ENCODE data around the gene RUVBL1. TPM values are rescaled to one million over a fixed set of nuclear protein-coding genes. Genes with fewer than 3 reads are reported as not detected.
A peak's percentile ranks its signal among the peaks of the same experiment; 100 is the strongest.

The RUVBL1 gene
- total and polyA plus RNA-seq, 2 donors: 24.2 to 28.5 TPM

- H3K27ac ChIP-seq (ENCODE audit: low read depth): no peak overlapping the region
- 42% methylated on average over 21 of the region's 29 CpGs for WGBS
- H3K4me3 ChIP-seq (ENCODE audit: low read depth, low read length): peak overlapping the region; percentile 98
- no peaks in the 10 kb centered on the region for H3K36me3 ChIP-seq (ENCODE audit: insufficient read depth)
- no peak for DNase-seq (ENCODE audit: extremely low spot score)
- no peaks in the 10 kb centered on the region for H3K4me1 ChIP-seq (ENCODE audit: insufficient read depth)
Observed at GRCh38 chr3:128152419-128153155, 29.0 kb upstream of the RUVBL1 start.

GRCh38 chr3:128151758-128152274, 28.2 kb upstream of the RUVBL1 start:
- H3K27ac ChIP-seq (ENCODE audit: low read depth): no peak overlapping the region
- DNase-seq (ENCODE audit: extremely low spot score): no peak
- WGBS: 88% methylated on average over 5 of the region's 5 CpGs
- H3K36me3 ChIP-seq (ENCODE audit: insufficient read depth): no peaks in the 10 kb centered on the region
- no peak overlapping the region for H3K4me3 ChIP-seq (ENCODE audit: low read depth, low read length)
- no peaks in the 10 kb centered on the region for H3K4me1 ChIP-seq (ENCODE audit: insufficient read depth)

DNA sequence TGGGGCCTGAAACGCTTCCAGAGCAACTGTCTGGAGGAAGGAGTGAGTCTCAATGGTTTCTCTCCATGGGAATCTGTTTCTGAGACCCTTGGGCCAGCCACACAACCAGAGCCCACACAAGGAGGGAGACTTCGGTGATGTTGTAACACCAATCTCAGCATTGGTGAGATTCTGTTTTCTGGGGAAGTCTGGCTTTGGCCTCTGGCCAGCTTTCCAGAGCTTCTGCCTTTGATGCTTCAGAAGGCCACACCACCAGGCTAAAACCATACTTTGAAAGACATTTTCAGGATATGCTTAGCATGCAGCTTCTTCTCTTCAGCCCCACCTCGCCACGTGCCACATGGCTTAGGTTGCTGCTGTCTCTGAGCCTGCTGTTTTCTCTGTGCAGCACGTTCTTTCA, 26.0 kb upstream of the RUVBL1 start:
- Histone ChIP-seq H3K4me1 (ENCODE audit: insufficient read depth) (no peaks in the 10 kb centered on the region), H3K36me3 (ENCODE audit: insufficient read depth) (no peaks in the 10 kb centered on the region), H3K27ac (ENCODE audit: low read depth) (no peak overlapping the region), H3K4me3 (ENCODE audit: low read depth, low read length) (no peak overlapping the region)
- 68% methylated on average over 5 of the region's 5 CpGs for WGBS
- no peak for DNase-seq (ENCODE audit: extremely low spot score)

GRCh38 chr3:128146201-128146600, 22.6 kb upstream of the RUVBL1 start:
- 97% methylated on average over 14 of the region's 14 CpGs for WGBS
- H3K36me3 ChIP-seq (ENCODE audit: insufficient read depth): no peaks in the 10 kb centered on the region
- no peak overlapping the region for H3K4me3 ChIP-seq (ENCODE audit: low read depth, low read length)
- no peak for DNase-seq (ENCODE audit: extremely low spot score)
- H3K4me1 ChIP-seq (ENCODE audit: insufficient read depth): no peaks in the 10 kb centered on the region
- no peak overlapping the region for H3K27ac ChIP-seq (ENCODE audit: low read depth)

- Histone ChIP-seq H3K4me3 (ENCODE audit: low read depth, low read length) (no peak overlapping the region), H3K36me3 (ENCODE audit: insufficient read depth) (no peaks in the 10 kb centered on the region), H3K27ac (ENCODE audit: low read depth) (no peak overlapping the region), H3K4me1 (ENCODE audit: insufficient read depth) (no peaks in the 10 kb centered on the region)
- DNase-seq (ENCODE audit: extremely low spot score): no peak
- 66% methylated on average over 6 of the region's 6 CpGs for WGBS
Observed at GRCh38 chr3:128145279-128145678, 21.7 kb upstream of the RUVBL1 start.

DNA sequence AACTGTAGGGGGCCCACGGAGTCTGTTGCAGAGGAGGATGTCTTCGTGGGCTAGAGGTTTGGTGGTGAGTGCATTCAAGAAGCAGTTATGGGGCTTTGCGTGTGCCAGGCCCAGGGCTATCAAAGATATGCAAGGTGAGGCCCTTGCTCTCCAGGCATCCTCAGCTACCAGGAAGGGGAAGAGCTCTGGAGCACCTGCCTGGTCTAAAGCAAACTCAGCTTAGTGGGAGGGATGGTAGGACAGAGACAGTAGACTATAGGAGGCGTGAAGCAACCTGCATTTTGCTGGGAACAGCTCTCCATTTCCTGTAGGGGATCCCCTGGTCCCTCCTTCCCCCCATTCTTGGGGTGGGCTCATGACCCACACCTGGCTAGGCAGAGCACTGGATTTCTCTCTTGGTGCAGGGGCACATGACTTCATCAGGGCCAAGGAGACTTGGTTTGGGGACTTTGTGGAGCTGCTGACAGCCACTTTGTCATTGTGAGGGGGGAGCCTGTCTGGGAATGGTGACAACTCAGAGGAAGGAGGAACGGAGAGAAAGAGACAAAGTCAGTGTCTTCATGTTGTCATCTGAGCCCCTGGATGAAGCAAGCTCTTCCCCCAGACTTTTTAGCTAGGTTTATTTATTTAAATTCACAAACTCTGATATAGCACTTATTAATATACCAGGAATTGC, 21.0 kb upstream of the RUVBL1 start:
- no peak overlapping the region for H3K4me3 ChIP-seq (ENCODE audit: low read depth, low read length)
- WGBS: 62% methylated on average over 5 of the region's 5 CpGs
- no peak for DNase-seq (ENCODE audit: extremely low spot score)
- no peak overlapping the region for H3K27ac ChIP-seq (ENCODE audit: low read depth)
- H3K4me1 ChIP-seq (ENCODE audit: insufficient read depth): no peaks in the 10 kb centered on the region
- no peaks in the 10 kb centered on the region for H3K36me3 ChIP-seq (ENCODE audit: insufficient read depth)

DNA sequence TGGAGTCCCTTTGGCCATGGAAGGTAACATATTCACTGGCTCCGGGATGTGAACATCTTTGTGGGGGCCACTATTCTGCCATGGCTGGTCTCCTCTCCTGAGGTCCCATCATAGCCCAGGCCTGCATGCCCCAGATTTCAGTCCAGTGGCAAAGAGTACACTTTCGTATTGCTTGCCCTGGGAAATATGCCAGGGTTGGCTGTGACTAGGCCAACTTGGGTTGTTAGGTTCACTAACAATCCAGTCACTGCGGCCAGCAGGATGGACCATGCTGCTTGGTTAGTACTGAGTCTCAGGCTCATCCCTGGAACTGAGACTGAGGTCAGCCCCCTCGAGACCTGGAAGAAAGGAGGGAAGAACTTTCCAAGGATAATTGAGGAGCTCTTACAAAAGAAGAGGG, 19.9 kb upstream of the RUVBL1 start:
- Histone ChIP-seq H3K36me3 (ENCODE audit: insufficient read depth) (no peaks in the 10 kb centered on the region), H3K4me1 (ENCODE audit: insufficient read depth) (no peaks in the 10 kb centered on the region), H3K27ac (ENCODE audit: low read depth) (no peak overlapping the region), H3K4me3 (ENCODE audit: low read depth, low read length) (no peak overlapping the region)
- 86% methylated on average over 4 of the region's 4 CpGs for WGBS
- DNase-seq (ENCODE audit: extremely low spot score): no peak

DNA sequence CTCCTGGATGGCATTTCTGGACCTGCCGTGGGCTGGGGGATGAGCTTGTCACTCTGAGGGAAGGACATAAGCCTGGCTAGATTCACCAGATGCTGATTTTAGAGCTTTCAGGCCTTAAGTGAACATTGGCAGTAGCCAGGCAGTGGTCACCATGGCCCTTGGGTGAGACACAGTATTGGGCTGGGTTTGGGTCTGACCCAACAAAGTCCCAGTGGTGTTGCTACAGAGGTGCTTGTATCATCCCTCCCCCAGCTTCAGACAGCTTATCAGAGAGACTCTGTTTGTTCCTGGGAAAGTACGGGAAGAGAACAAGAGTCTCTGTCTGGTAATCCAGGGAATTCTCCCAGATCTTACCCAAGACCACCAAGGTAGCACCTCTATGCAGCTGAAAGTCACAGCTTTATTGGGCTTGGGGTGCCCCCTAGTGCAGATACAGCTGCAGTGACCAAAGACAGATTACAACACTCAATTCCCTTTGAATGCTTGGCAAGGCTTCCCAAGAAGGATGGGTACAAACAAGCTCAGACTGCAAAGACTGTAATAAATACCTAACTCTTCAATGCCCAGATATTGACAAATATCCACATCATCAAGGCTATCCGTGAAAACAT, 9.8 kb upstream of the RUVBL1 start:
- no peaks in the 10 kb centered on the region for H3K4me1 ChIP-seq (ENCODE audit: insufficient read depth)
- no peak overlapping the region for H3K4me3 ChIP-seq (ENCODE audit: low read depth, low read length)
- H3K27ac ChIP-seq (ENCODE audit: low read depth): no peak overlapping the region
- DNase-seq (ENCODE audit: extremely low spot score): no peak
- 55% methylated on average over 3 of the region's 3 CpGs for WGBS
- H3K36me3 ChIP-seq (ENCODE audit: insufficient read depth): no peaks in the 10 kb centered on the region

DNA sequence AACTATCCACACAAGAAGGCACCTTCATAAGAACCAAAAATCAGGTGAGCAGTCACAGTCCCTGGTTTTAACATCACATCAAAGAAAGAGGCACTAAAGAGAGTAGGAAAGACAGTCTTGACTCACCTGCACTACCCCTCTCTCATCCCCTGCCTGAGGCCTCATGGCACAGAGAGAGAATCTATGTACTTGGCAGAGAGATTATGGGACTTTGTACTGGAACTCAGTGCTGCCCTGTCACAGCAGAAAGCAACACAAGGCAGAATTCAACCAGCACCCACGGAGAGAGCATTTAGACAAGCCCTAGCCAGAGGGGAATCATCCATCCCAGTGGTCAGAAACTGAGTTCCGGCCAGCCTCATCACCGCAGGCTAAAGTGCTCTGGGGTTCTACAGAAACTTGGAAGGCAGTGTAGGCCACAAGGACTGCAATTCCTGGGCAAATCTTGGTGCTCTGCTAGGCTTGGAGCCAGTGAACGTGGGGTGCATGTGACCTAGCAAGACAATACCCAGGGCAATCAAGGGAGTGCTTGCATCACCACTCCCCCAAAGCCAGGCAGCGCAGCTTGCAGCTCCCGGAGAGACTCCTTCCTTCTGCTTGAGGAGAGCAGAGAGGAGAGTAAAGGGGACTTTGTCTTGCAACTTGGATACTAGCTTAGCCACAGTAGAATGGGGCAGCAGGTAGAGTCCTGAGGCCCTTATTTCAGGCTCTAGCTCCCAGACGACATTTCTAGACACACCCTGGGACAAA, 8.5 kb upstream of the RUVBL1 start:
- Histone ChIP-seq H3K4me3 (ENCODE audit: low read depth, low read length) (no peak overlapping the region), H3K36me3 (ENCODE audit: insufficient read depth) (no peaks in the 10 kb centered on the region), H3K27ac (ENCODE audit: low read depth) (no peak overlapping the region), H3K4me1 (ENCODE audit: insufficient read depth) (no peaks in the 10 kb centered on the region)
- DNase-seq (ENCODE audit: extremely low spot score): no peak
- 81% methylated on average over 7 of the region's 7 CpGs for WGBS

DNA sequence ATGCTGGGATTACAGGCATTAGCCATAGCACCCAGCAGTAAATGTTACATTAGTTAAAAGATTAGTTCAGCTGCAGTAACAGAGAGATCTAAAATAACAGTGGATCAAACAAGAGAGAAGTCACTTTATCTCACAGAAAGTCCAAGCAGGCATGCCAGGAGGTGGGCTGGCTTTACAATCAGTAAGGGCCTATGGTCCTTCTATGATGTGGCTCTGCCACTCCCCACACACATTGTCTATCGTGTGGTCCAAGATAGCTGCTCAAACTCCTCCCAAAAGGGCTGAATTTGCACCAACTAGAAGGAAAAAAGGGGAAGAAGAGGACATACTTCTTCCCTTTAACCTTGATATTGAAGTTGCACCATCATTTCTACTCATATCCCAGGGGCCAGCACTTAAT, 4.6 kb upstream of the RUVBL1 start:
- DNase-seq (ENCODE audit: extremely low spot score): no peak
- no peak overlapping the region for H3K4me3 ChIP-seq (ENCODE audit: low read depth, low read length)
- no peaks in the 10 kb centered on the region for H3K4me1 ChIP-seq (ENCODE audit: insufficient read depth)
- no peak overlapping the region for H3K27ac ChIP-seq (ENCODE audit: low read depth)
- WGBS: 40% methylated on average over 1 of the region's 1 CpG
- H3K36me3 ChIP-seq (ENCODE audit: insufficient read depth): no peaks in the 10 kb centered on the region

GRCh38 chr3:128127236-128127635, 3.6 kb upstream of the RUVBL1 start:
- Histone ChIP-seq H3K36me3 (ENCODE audit: insufficient read depth) (no peaks in the 10 kb centered on the region), H3K27ac (ENCODE audit: low read depth) (no peak overlapping the region), H3K4me3 (ENCODE audit: low read depth, low read length) (no peak overlapping the region), H3K4me1 (ENCODE audit: insufficient read depth) (no peaks in the 10 kb centered on the region)
- WGBS: 51% methylated on average over 2 of the region's 2 CpGs
- DNase-seq (ENCODE audit: extremely low spot score): no peak

DNA sequence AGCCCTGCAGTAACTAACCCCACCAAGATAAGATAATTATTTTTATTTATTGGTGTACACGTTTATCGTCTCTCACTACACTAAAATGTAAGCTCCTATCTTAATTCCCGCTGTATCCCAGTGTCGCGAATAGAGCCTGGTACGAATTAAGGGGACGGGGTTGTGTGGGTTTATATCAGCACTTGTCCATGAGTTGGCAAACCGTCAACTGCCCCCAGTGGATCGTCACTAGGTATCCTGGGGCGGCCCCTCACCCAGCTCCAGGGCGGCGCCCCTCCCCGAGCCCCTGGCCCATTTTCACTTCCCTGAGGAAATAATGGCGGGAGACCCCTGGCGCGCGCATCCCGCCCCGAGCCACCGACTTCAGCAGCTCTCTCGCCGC, 465 bp downstream of the RUVBL1 start:
- under 1% methylated on average over 22 of the region's 22 CpGs for WGBS
- Histone ChIP-seq H3K27ac (ENCODE audit: low read depth) (no peak overlapping the region), H3K4me3 (ENCODE audit: low read depth, low read length) (peak overlapping the region; percentile 72), H3K4me1 (ENCODE audit: insufficient read depth) (no peaks in the 10 kb centered on the region), H3K36me3 (ENCODE audit: insufficient read depth) (no peaks in the 10 kb centered on the region)
- DNase-seq (ENCODE audit: extremely low spot score): no peak

DNA sequence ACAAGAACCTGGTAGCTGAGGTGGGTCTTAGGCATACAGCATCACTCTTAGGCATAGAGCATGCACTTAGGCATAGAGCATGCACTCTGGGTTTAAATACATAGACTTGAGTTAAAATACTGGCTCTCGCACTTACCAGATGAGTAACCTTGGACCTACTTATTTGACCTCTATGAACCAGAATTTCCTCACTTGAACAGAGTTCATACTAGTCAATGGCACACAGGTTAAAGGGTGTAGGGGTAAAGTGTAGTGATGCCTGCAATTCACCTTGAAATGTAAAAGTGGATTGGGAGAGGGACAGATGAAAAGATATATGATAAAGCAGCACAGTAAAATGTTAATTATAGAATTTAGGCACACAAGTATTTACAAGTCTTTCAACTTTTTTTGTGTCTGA, 1.6 kb downstream of the RUVBL1 start:
- no peaks in the 10 kb centered on the region for H3K36me3 ChIP-seq (ENCODE audit: insufficient read depth)
- no peak overlapping the region for H3K4me3 ChIP-seq (ENCODE audit: low read depth, low read length)
- no peak for DNase-seq (ENCODE audit: extremely low spot score)
- H3K27ac ChIP-seq (ENCODE audit: low read depth): no peak overlapping the region
- WGBS: 97% methylated on average over 1 of the region's 1 CpG
- no peaks in the 10 kb centered on the region for H3K4me1 ChIP-seq (ENCODE audit: insufficient read depth)
